HG02973 (cell line): ENCODE measurements around the gene DDX24.

Experiments
- ATAC-seq: cut with Tn5 transposase; IDR thresholded peaks from one replicate; pipeline ENCODE4 v1.9.1; 2021; ENCODE audit warnings: moderate library complexity; ENCODE audit not compliant: unreplicated experiment

DDX24 gene

GRCh38 chr14:94015223-94015622, 65.8 kb downstream of the DDX24 start:
- no peak for ATAC-seq

- no peak for ATAC-seq
Observed at GRCh38 chr14:94014382-94014781, 66.6 kb downstream of the DDX24 start.

GRCh38 chr14:94011795-94012194, 69.2 kb downstream of the DDX24 start:
- ATAC-seq: no peak

DNA sequence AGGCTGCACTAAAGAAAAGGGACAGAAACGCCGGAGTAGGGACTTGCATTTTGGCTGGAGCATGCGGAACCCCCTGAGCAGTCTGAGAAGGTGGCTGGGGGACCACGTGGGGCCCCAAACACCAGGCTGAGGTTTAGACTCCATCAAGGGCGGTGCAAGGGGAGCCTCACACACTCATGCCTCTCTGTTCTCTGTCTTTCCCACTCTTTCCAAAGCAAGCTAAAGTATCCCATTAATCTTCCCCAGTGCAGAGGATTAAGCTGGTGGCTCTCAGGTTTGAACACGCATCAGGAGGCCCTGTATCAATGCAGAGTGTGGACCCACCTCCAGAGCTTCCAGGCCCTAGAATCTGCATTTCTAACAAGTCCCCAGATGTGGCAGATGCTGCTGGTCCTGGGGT, 70.4 kb downstream of the DDX24 start:
- ATAC-seq: no peak

DNA sequence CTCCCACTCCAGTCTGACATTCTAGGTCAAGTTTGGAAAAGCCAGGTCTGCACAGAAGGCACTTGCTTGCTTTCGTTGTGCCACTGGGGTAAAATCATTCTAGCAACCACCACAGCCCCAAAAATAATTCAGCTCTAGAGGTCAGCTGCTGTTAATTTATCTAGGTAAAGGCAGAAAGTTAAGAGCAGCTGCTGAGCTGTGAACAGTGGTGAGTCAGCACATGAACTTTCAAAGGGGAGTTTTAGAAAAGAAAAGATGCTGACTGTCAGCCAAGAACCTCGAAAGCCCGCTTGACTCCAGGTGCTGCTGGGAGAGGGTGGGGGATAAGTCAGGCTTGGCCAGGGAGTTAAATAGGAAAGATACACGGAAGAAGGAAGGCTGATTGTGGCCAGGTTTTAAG, 71.2 kb downstream of the DDX24 start:
- ATAC-seq: peak; percentile 49

GRCh38 chr14:94008234-94008633, 72.8 kb downstream of the DDX24 start:
- ATAC-seq: no peak

GRCh38 chr14:94005324-94006073, 75.5 kb downstream of the DDX24 start:
- no peak for ATAC-seq

DNA sequence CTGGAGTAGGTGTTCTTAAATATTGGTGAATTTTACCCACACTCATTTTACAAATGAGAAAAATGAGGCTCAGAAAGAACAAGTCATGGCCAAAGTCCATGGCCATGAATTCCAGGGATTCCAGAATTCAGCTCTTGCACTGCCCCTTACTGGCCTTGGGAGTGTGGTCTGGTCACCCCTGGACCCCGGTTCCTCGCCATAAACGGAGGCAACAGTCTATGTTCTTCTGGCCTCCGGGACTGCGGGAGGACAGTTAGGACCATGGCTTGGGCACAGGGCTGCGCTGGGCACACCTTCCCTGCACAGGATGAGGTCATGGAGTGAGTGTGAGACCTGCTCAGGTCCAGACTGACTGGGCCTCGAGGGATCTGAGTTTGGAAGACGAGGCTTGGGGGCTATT, 77.0 kb downstream of the DDX24 start:
- ATAC-seq: no peak

- ATAC-seq: no peak
Observed at GRCh38 chr14:94003397-94003796, 77.6 kb downstream of the DDX24 start.

DNA sequence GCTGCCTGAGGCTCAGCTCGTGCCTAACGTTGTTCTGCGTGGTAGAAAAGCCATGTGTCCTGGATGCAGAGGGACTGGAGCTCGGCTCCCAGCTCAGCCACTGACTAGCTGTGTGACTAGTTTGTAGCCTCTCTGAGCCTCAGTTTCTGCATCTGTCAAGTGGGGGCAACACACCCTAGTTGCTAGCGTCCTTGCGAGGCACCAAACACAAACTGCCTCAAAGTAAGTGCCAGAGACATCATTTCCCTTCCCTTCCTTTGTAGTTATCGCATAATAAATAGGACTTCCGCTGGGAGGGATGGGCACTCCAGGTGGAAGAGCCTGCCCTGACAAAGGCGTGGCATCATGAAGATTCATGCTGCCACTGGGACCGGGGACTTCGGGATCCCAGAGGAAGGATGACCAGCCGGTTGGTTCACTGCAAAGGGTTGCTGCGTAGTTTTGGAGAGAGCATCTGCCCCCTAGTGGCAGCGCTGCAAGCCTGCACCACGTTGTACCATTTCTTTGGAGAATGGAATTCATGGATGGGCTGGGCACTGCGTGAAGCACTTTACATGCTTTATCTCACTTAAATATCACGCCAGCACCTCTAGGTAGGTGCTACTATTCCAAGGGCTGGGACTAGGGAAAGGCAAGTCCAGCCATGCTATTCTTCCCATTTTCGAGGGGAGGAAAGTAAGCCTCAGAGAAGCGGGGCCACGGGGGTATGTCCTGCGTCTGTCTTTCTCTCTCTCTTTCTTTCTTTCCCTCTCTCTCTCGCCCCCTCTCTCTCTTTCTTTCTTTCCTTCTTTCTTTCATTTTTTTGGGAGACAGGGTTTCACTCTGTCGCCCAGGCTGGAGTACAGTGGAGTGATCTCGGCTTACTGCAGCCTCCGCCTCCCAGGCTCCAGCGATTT, 79.3 kb downstream of the DDX24 start:
- ATAC-seq: peak; percentile 44

- no peak for ATAC-seq
Observed at GRCh38 chr14:94001016-94001415, 80.0 kb downstream of the DDX24 start.

GRCh38 chr14:94000267-94000666, 80.7 kb downstream of the DDX24 start:
- ATAC-seq: no peak

DNA sequence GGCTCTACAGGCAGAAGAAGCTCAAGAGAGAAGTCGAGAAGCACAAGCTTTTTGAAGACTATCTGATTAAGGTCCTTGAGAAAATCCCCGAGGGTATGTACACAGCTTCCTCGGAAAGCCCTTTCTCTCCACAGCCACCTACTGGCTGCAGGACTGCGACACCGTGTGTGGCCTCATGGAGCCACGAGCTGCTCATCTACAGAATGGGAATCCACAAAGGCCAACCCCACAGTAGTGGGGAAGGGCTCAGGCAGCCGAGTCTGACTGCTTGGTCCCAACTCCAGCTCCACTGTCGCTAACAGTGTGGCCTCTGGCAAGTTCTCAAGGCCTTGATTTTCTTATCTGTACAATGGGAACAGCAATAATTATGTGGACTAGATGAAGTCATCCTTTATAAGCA, 81.4 kb downstream of the DDX24 start:
- ATAC-seq: no peak

DNA sequence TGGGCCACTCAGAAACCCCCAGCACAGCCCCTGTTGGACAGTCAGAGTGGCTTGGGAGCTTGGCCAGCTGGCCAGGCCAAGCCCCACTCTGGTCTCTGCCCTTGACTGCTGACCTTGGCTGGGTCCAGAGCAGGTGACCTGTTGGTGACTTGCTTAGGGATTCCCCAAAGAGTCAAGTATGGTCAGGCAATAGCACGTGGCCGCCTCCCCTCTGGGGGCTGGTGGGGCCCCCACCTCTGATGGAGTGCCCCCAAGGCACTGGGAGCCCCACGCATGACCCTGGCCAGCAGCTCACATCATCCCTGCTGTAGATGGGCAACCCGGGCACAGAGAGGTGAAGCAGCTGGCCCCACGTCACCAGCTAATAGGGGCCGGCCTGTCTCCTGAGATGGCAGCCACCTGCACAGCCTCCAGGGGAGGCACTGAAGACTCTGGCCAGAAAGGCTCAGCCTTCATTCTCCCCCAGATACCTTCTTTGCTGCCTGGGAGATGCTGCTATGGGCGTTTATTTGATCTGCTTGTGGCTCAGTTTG, 82.1 kb downstream of the DDX24 start:
- ATAC-seq: no peak
